PFSK-1 (cell line): ENCODE results near the gene UBTF.
A peak's percentile ranks its signal among the peaks of the same experiment; 100 is the strongest.

Experiments used
- FOXP2 ChIP-seq: optimal IDR thresholded peaks from 2 replicates; pipeline ENCODE3; 2011; ENCODE audit warnings: borderline replicate concordance, control low read depth, inconsistent platforms; ENCODE audit not compliant: insufficient read depth; ENCODE audit errors: extremely low read length, extremely low read depth
- POLR2AphosphoS5 ChIP-seq: IDR thresholded peaks from 2 replicates; pipeline ENCODE4 v1.6.1; 2012; ENCODE audit warnings: low read depth, mild to moderate bottlenecking, control low read depth, low read length, moderate library complexity
- REST ChIP-seq, 2 experiments: IDR thresholded peaks; 2 replicates each; pipeline versions ENCODE4 v1.6.1 to v1.8.0; 2011 to 2012; ENCODE audit warnings: low read depth in 2 of 2, low read length in 2 of 2, control low read depth in 1 of 2, inconsistent platforms in 1 of 2, mild to moderate bottlenecking in 1 of 2, moderate library complexity in 1 of 2; ENCODE audit not compliant: insufficient read depth in 1 of 2
- SIN3A ChIP-seq: IDR thresholded peaks from 2 replicates; pipeline ENCODE4 v1.6.1; 2012; ENCODE audit warnings: mild to moderate bottlenecking, low read length, moderate library complexity, borderline replicate concordance; ENCODE audit not compliant: insufficient read depth
- TAF1 ChIP-seq: IDR thresholded peaks from 2 replicates; pipeline ENCODE4 v1.6.1; 2012; ENCODE audit warnings: low read length, control low read depth, borderline replicate concordance; ENCODE audit not compliant: insufficient read depth

DNA sequence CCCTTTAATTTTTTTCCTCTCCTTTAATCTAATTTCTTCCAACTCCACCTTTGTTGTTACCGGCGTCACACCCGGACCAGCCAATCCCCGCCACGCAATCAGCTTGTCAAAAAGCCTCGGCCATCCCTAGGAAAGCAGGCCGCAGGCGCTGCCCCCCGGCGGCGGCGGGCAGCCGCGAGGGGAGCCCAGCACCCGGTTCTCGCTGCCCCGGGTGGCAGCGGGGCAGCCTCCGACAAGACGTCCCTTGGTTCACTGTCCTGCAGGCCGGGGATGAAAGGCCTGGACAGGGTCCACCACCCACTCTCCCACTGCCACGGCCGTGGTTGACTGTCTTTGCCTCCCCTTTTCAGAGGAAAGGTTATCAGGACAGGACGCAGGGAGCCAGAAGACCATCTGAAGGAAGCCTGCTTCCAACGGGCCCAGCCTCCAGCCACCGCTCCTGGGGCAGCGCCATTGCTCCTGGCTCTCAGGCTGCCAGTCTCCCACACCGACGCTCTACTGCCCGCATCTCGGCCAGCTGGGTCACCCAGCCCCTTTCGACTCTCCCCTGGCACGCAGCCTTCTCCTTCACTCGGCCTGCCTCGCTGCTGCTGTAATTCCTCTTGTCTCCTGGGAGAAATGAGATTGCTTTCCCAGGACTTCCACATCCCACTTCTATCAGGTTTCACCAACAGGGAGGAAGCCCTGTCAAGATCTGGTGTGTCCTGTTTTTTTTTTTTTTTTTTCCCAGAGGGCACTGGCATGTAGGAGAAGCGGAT is 2.8 kb upstream of the UBTF start:
- peak; percentile 3; the same call in 1 of the 2 replicates for TF ChIP-seq POLR2AphosphoS5
- TF ChIP-seq TAF1, result no peak
- TF ChIP-seq REST (IDR thresholded peaks at IDR 0.05; ENCODE audit: insufficient read depth in 1 of 2, low read depth in 2 of 2, low read length in 2 of 2), result no peak
- TF ChIP-seq SIN3A, result peak; percentile 58; the same call in 1 of the 2 replicates
- no peak for TF ChIP-seq FOXP2
